Measurements from ENCODE around the gene GLDC.

The GLDC gene

DNA sequence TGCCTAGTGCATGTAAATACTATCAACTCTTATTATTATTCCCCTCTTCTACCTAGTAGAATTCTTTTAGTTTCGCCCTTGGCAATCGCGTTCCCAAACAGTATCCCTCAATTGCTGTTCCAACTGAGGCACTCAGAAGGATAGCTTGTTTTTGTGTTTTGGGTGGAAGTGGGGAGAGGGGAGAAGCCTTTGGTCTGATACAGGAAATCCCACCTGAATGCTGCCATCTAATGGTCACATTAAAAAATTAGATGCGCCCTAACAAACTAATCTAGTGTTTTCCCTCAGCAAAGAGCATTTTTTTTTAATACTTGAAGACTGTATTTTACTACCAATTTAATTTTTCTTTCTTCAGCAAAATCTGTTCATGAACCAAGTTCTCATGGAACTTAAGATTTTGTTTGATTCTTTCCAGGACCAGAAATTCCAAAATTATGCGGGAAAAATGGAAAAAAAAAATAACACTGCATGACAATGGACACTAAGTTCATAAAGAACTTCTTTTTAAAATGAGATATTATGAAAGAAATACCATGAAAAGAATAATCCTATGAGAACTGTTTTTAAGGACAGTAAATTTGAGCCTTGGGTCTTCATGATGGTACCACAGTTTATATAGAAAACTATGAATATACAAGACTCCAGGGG, 22.2 kb upstream of the GLDC start:
- no peaks in the 10 kb centered on the region for H3K36me3 ChIP-seq (ENCODE audit: low read length)
- no peaks in the 10 kb centered on the region for H4K20me1 ChIP-seq (ENCODE audit: low read depth, low read length)
- no peak overlapping the region for H3K4me2 ChIP-seq (ENCODE audit: low read depth, low read length, poor library complexity, severe bottlenecking)
- H3K27me3 ChIP-seq (ENCODE audit: low read length) = no peaks in the 10 kb centered on the region
- no peaks in the 10 kb centered on the region; the same call in 1 of the 2 replicates for H3F3A ChIP-seq (ENCODE audit: insufficient read depth)
- H3K4me3 ChIP-seq (ENCODE audit: insufficient read depth, low read length, poor library complexity, severe bottlenecking) = no peak overlapping the region
- no peak overlapping the region for H3K27ac ChIP-seq (ENCODE audit: low read depth, low read length)
- H2AFZ ChIP-seq (ENCODE audit: low read depth, low read length, severe bottlenecking) = no peak overlapping the region
- H3K9me3 ChIP-seq (ENCODE audit: insufficient read depth, low read length) = no peaks in the 10 kb centered on the region
- TF ChIP-seq EZH2phosphoT487 (conservative IDR thresholded peaks at IDR 0.05; ENCODE audit: low read length) = no peak
- TF ChIP-seq, protein P1, sequence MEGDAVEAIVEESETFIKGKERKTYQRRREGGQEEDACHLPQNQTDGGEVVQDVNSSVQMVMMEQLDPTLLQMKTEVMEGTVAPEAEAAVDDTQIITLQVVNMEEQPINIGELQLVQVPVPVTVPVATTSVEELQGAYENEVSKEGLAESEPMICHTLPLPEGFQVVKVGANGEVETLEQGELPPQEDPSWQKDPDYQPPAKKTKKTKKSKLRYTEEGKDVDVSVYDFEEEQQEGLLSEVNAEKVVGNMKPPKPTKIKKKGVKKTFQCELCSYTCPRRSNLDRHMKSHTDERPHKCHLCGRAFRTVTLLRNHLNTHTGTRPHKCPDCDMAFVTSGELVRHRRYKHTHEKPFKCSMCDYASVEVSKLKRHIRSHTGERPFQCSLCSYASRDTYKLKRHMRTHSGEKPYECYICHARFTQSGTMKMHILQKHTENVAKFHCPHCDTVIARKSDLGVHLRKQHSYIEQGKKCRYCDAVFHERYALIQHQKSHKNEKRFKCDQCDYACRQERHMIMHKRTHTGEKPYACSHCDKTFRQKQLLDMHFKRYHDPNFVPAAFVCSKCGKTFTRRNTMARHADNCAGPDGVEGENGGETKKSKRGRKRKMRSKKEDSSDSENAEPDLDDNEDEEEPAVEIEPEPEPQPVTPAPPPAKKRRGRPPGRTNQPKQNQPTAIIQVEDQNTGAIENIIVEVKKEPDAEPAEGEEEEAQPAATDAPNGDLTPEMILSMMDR (IDR thresholded peaks at IDR 0.05; ENCODE audit: insufficient read depth, low read length, poor library complexity, severe bottlenecking) = peak; percentile 71
- no peak overlapping the region for H3K9ac ChIP-seq (ENCODE audit: low read length)
- no peaks in the 10 kb centered on the region for H3K79me2 ChIP-seq (ENCODE audit: insufficient read depth, low read length)
- no peaks in the 10 kb centered on the region for H3K9me2 ChIP-seq (replicated peaks; ENCODE audit: insufficient read depth, low read length)

DNA sequence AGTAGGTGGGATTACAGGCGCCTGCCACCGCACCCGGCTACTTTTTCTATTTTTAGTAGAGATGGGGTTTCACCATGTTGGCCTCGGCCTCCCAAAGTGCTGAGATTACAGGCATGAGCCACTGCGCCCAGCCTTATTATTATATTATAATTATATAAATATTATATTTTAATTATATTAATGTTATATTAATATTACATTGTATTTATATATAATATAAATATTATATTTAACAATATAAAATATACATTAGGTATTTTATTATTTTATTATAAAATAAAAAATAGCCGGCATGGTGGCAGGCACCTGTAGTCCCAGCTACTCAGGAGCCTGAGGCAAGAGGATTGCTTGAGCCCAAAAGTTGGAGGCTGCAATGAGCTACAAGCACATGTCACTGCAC, 21.6 kb upstream of the GLDC start:
- Histone ChIP-seq H3F3A (ENCODE audit: insufficient read depth) (no peaks in the 10 kb centered on the region; the same call in 1 of the 2 replicates), H2AFZ (ENCODE audit: low read depth, low read length, severe bottlenecking) (no peak overlapping the region), H3K9me2 (replicated peaks; ENCODE audit: insufficient read depth, low read length) (no peaks in the 10 kb centered on the region), H3K9me3 (ENCODE audit: insufficient read depth, low read length) (no peaks in the 10 kb centered on the region), H3K79me2 (ENCODE audit: insufficient read depth, low read length) (no peaks in the 10 kb centered on the region), H3K27ac (ENCODE audit: low read depth, low read length) (no peak overlapping the region), H3K4me2 (ENCODE audit: low read depth, low read length, poor library complexity, severe bottlenecking) (no peak overlapping the region), H3K27me3 (ENCODE audit: low read length) (no peaks in the 10 kb centered on the region), H3K36me3 (ENCODE audit: low read length) (no peaks in the 10 kb centered on the region), H4K20me1 (ENCODE audit: low read depth, low read length) (no peaks in the 10 kb centered on the region), H3K9ac (ENCODE audit: low read length) (no peak overlapping the region), H3K4me3 (ENCODE audit: insufficient read depth, low read length, poor library complexity, severe bottlenecking) (no peak overlapping the region)
- TF ChIP-seq EZH2phosphoT487 (conservative IDR thresholded peaks at IDR 0.05; ENCODE audit: low read length) = no peak
- TF ChIP-seq, protein P1 (IDR thresholded peaks at IDR 0.05; ENCODE audit: insufficient read depth, low read length, poor library complexity, severe bottlenecking) = no peak

DNA sequence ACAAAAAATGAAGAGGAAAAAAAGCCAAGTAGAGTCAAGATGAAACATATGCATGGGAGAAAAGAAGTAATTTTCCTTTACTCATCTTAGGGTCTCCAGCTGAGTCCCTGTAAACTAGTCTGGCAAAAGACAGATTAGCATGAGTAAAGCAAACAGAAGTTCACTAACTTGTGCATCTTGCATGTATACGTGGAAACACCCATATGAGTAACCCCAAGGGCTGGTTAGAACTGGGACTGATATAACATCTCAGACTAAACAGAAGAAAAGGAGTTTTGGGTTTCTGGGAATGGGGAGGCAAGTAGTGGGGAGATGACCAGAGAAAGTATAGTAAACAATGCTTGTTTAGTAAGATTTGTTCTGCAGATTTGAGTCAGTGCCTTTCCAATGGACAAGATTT, 20.1 kb upstream of the GLDC start:
- Histone ChIP-seq H3K79me2 (ENCODE audit: insufficient read depth, low read length) (no peaks in the 10 kb centered on the region), H3K36me3 (ENCODE audit: low read length) (no peaks in the 10 kb centered on the region), H4K20me1 (ENCODE audit: low read depth, low read length) (no peaks in the 10 kb centered on the region), H3K9ac (ENCODE audit: low read length) (no peak overlapping the region), H3K4me2 (ENCODE audit: low read depth, low read length, poor library complexity, severe bottlenecking) (no peak overlapping the region), H3K9me3 (ENCODE audit: insufficient read depth, low read length) (no peaks in the 10 kb centered on the region), H3K27me3 (ENCODE audit: low read length) (no peaks in the 10 kb centered on the region), H3K4me3 (ENCODE audit: insufficient read depth, low read length, poor library complexity, severe bottlenecking) (no peak overlapping the region), H3K9me2 (replicated peaks; ENCODE audit: insufficient read depth, low read length) (no peaks in the 10 kb centered on the region), H3F3A (ENCODE audit: insufficient read depth) (no peaks in the 10 kb centered on the region; the same call in 1 of the 2 replicates), H3K27ac (ENCODE audit: low read depth, low read length) (no peak overlapping the region), H2AFZ (ENCODE audit: low read depth, low read length, severe bottlenecking) (no peak overlapping the region)
- TF ChIP-seq, protein P1 (IDR thresholded peaks at IDR 0.05; ENCODE audit: insufficient read depth, low read length, poor library complexity, severe bottlenecking) = no peak
- no peak for TF ChIP-seq EZH2phosphoT487 (conservative IDR thresholded peaks at IDR 0.05; ENCODE audit: low read length)

Data from SU-DHL-6 (cell line).